GM18867 (cell line): ENCODE data around the gene THRB.

Experiments
- ATAC-seq: cut with Tn5 transposase; IDR thresholded peaks from one replicate; pipeline ENCODE4 v1.9.1; 2021; ENCODE audit warnings: mild to moderate bottlenecking, moderate library complexity; ENCODE audit not compliant: unreplicated experiment

Gene THRB

DNA sequence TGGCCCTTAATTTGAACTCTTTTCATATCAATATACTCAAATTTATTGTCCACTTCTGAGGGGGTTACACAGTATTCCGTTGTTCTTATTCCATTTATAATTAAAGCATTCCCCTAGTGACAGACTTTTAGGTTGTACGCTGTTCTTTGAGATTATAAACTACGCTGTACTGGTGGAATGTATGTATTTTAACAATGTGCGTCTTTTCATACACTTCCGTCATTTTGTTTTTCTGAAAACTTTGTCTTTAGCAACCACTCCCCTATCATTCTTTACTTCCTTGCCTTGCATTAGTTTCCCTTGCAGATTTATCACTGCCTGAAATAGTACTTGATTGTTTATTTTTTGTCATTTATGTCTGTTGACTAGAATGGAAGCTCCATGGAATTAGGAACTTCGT, 137.0 kb downstream of the THRB start:
- ATAC-seq = no peak

GRCh38 chr3:24355806-24356205, 138.8 kb downstream of the THRB start:
- ATAC-seq = no peak

GRCh38 chr3:24354230-24354629, 140.4 kb downstream of the THRB start:
- no peak for ATAC-seq

GRCh38 chr3:24352893-24353553, 141.6 kb downstream of the THRB start:
- no peak for ATAC-seq

DNA sequence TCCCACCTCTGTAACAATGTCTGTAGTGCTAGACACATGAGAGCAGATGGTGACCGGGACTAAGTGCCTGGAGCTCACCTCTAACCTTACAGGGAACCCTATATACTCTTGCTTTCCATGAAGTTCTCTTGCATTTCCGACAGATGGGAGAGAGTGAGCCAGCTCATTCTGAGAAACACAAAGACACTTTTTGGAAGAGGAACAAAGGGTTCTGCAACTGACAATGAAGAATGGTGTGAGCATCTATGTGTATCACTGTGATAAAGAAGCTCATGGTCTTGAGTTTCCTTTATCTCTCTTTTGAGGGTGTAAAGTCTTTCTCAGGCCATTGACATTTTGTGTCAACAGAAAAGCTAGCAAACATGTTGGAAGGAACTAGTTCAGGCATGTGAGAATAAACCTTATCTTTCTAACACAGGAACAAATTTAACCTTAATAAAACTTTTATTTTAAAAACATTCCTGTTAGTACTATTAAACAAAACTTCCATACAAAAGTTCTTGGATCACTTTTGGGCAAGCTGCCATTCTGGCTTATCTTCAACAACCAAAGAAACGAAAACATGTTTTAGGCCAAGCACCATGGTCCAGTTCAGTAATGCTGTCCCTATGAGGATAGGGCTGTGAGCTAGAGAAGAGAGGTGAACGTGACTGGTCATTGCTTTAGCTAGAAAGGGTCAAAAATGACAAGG, 142.7 kb downstream of the THRB start:
- no peak for ATAC-seq

DNA sequence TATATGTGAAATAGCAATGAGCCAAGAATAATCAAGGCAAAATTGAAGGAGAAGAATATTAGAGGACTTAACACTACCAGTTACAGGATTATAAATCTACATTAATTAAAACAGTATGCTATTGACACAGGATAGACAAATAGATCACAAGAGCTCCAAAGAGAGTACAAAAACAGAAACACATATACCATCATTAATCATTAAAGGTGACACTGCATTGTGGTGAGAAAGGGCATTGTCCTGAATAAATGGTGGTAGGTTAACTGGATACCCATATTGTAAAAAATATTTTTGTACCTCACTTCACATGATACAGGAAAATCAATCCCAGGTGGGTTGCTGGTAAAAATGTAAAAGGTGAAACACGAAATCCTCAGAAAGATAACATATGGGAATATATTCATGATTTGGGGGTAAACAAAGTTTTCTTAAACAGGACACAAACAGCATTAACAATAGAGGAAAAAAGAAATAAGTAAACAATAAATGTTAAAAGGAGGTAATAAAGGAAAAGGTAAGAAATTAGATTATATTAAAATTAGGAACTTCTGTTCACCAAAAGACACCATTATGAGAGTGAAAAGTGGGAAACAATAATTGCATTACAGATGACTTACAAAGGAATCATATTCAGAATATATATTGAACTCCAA, 145.2 kb downstream of the THRB start:
- no peak for ATAC-seq

DNA sequence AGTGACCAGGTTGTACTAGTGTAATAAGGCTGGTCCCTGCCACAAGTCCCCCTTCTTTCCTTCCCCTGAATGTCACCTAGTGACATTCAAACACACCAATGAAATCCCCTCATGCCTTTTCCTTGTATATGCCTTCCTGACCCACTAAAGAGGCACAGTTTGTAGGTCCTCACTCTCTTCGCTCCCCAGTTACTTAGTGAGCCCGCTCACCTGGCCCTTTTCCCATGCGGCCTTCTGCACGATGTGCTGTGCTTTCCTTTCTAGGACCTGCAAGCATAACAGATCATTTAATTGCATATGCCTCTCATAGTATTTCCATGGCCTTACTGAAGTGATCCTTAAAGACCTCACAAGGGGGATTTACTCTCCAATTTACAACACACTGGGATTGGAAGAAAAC, 146.3 kb downstream of the THRB start:
- ATAC-seq = no peak

- no peak for ATAC-seq
Observed at GRCh38 chr3:24344784-24345439, 149.7 kb downstream of the THRB start.

GRCh38 chr3:24343084-24343783, 151.4 kb downstream of the THRB start:
- no peak for ATAC-seq

GRCh38 chr3:24342275-24342674, 152.4 kb downstream of the THRB start:
- no peak for ATAC-seq

DNA sequence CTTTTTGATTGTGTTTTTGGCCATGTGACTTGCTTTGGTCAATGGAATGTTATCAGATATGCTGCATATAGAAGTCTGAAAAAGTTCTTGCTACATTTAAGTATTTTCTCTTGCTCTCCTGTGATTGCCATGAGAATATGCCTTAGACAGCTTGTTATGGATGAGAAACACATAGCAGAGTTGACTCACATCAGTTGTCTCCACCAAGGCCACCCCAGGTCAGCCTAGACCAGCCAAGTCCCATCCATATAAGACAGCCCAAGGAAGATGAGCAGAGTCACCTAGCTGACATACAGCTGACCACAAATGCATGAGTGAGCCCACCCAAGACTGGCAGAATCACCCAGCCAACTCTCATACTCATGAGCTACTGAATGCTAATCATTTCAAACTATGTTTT, 153.0 kb downstream of the THRB start:
- ATAC-seq = no peak

DNA sequence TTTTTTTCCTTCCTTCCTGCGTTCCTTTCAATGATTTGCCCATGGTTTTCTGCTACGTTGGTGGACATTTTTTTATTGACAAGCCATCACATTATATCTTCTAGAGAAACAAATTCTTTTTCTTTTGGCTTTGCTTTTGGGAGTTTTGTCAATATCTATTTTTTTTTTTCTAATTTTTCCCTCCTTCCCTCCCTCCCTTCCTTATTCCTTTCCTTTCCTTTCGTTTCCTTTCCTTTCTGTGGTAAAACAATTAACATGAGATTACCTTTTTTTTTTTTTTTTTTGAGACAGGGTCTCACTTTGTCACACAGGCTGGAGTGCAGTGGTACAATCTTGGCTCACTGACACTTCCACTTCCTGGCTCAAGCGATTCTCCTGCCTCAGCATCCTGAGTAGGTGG, 153.7 kb downstream of the THRB start:
- no peak for ATAC-seq

- ATAC-seq = no peak
Observed at GRCh38 chr3:24340161-24340560, 154.5 kb downstream of the THRB start.

GRCh38 chr3:24339266-24339825, 155.3 kb downstream of the THRB start:
- no peak for ATAC-seq

DNA sequence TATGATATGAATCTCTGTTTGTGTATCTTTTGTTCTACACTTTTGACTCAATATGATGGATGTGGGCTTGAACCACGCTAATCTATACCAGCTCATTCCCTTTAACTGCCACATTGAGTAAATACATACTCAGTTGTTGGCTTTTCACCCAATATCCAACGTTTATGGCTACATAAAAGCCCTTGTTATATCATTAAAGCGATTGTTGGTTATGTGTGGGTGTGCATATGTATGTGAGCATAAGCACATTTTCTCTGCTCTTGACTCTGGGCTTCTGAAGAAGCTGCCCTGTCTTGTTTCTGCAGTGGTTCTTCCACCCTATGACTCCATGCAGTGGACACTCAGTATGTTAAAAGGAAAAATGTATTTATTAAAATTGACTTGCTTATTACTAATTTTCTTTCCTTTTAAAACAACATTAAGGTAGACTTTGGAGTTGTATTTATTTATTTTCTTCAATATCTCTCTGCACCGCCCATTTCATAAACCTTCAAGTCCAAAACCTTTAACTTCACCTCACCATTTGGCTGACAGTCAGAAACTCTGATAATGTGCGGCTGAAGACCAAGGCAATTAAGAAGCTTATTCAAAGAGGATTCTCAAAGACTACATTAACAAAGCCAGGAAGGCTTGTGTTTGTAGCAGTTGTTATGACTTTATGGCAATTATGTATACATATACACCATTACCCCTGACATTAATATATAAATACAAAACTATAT, 156.1 kb downstream of the THRB start:
- no peak for ATAC-seq

DNA sequence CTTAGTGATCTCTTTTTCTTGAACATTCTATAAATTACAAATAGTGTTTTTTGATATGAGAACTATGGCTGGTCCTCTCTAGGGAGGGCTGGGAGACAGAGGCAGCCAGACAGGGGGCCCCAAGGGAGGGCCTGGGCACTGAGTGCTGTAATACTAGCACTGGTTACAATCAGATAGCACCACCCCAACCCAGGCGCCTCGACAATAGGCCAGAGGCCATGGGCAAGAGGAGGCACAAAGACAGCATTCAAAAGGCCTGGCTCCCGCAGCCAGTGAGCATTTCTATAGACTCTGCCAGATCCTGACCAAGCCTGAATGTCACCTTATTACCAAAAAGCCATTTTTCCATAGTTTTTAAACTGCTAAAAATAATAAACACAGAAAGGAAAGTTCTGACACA, 158.5 kb downstream of the THRB start:
- no peak for ATAC-seq

GRCh38 chr3:24332092-24332491, 162.6 kb downstream of the THRB start:
- ATAC-seq = no peak

DNA sequence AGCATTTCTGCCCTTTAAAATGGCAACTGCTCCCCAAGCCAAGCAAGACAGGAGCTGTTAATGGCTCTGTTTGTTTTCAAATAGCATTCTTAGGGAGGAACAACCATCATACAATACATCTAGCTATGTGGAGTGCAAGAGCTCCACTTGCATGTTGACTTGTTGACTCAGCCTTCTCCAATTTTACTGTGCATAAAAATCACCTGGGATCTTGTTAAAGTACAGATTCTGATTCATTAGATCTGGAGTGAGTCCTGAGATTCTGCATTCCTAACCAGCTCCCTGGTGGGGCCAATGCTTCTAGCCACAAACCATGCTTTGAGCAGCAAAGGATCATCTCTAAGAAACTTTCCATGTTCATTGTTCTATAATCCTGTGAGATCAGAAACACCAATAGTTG, 171.4 kb downstream of the THRB start:
- ATAC-seq = no peak

DNA sequence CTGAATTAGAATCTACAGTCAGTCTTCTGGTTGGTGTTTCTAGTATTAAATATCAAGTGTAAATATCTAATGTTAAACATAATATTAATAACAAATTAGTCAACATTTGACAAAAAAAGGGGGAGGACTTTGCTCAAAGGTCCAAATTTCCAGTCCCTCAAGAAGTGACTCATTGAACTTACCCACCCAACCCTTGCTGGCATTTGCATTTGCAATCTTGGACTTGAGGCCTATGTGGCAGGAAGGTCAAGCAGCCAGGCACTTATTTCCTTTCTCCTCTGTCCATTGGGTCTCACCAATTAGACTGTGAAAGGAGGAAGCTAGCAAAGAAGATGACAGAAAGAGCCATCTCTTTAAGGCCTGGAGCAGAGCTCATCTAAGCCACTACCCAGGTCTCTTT, 174.0 kb downstream of the THRB start:
- no peak for ATAC-seq

- ATAC-seq = no peak
Observed at GRCh38 chr3:24318677-24319287, 175.9 kb downstream of the THRB start.
